Ovary (tissue), 9 donors: ENCODE results near the gene ZNF415. TPM values are rescaled to one million over a fixed set of nuclear protein-coding genes. Genes with fewer than 3 reads are reported as not detected.

ENCODE experiments used
- DNase-seq, 5 donors: peaks; one replicate each; pipeline ENCODE4 v3.0.0-alpha.2; 2019 to 2020
- H3K27ac ChIP-seq, 2 donors: fragments of 200-600 bp; one replicate each; pipeline versions ENCODE4 v1.5.1 to v1.8.0; 2019 to 2022
- H3K27me3 ChIP-seq: fragments of 200-600 bp; one replicate; pipeline ENCODE4 v1.8.0; 2022
- H3K36me3 ChIP-seq: fragments of 200-600 bp; sonication (generic); one replicate; pipeline ENCODE4 v1.5.1; 2019
- H3K4me1 ChIP-seq: one replicate; pipeline ENCODE4 v1.8.1; 2013; ENCODE audit warnings: mild to moderate bottlenecking, moderate library complexity; ENCODE audit not compliant: insufficient read depth
- H3K4me3 ChIP-seq: fragments of 200-600 bp; sonication (generic); one replicate; pipeline ENCODE4 v1.5.1; 2017
- H3K9me3 ChIP-seq, 2 donors: fragments of 200-600 bp in 1 of 2; sonication (generic) in 1 of 2; one replicate each; pipeline versions ENCODE4 v1.5.1 to v1.8.1; 2013 to 2019; ENCODE audit warnings: mild to moderate bottlenecking in 1 of 2, moderate library complexity in 1 of 2
- CTCF ChIP-seq, 3 donors: fragments of 450-650 bp in 2 of 3; fragments of 200-600 bp in 1 of 3; IDR thresholded peaks; one replicate each; pipeline versions ENCODE4 v1.5.1 to v1.8.0; 2016 to 2022; ENCODE audit warnings: antibody characterized with exemption in 3 of 3, mild to moderate bottlenecking in 1 of 3
- EP300 ChIP-seq: sonication (generic); formaldehyde crosslinking; IDR thresholded peaks from one replicate; pipeline ENCODE4 v1.6.1; 2017; ENCODE audit warnings: antibody characterized with exemption
- POLR2A ChIP-seq: fragments of 450-650 bp; IDR thresholded peaks from one replicate; pipeline ENCODE4 v1.6.1; 2017; ENCODE audit warnings: antibody characterized with exemption, mild to moderate bottlenecking, moderate library complexity
- WGBS, 3 donors: extraction: QIAGEN DNeasy Blood & Tissue Kit in 1 of 3; methylation state at CpG; one replicate each; pipeline versions ENCODE4 v1.1.5 to v1.1.7; 2013 to 2017; 5-methylcytosine and 5-hydroxymethylcytosine counted together
- intact Hi-C, 4 donors: fragments of 100-400 bp; cut with DNase I; formaldehyde crosslinking; loops; one replicate each; pipeline versions ENCODE4 v1.11.0 to v1.15.1; 2022 to 2023
- polyA plus RNA-seq, 2 donors: library from polyadenylated mRNA; stranded (reverse); fragments of 200-250 nt in 1 of 2; fragments of 350-450 nt in 1 of 2; fragmentation: Illumina TruSeq in 1 of 2; extraction: RNeasy Lipid Tissue Mini Kit (QIAGEN cat#74804) in 1 of 2; gene quantifications; one replicate each; pipeline ENCODE4 v1.2.3, GENCODE V29; 2013 to 2014
- total RNA-seq, 7 donors: library from RNA; depleted of rRNA in 2 of 7; stranded (reverse); fragments of >200 nt in 2 of 7; fragmentation: NEBNext Ultra II Directional in 3 of 7; extraction: Animal tissue kit (Norgen Biotek cat#: 25700) in 3 of 7; gene quantifications; one replicate each; pipeline versions ENCODE4 v1.1.0 to v1.2.4, GENCODE V29; 2016 to 2023
- donor health status: DM: no; HTN: no; CAD: no; lungs with moderate emphysema.
- donor health status: DM: no; HTN: no; CAD: no.
- donor health status: Bipolar disorder and iron deficiency.
- donor health status: DM: yes; HTN: yes; CAD: no.
- donor health status: DM: no; HTN: no; CAD: no.
- donor health status: DM: yes; HTN: yes; CAD: no.

The ZNF415 gene
- total and polyA plus RNA-seq, 9 donors = 7.0 to 18.6 (median 12.4) TPM

- TF ChIP-seq POLR2A (no peak), EP300 (no peak), CTCF (IDR thresholded peaks at IDR 0.05) (no peak)
- no peak overlapping the region for H3K4me3 ChIP-seq
- DNase-seq = no peak
- H3K36me3 ChIP-seq = no peaks in the 10 kb centered on the region
- H3K27ac ChIP-seq = no peak overlapping the region
- H3K9me3 ChIP-seq = peaks cover 0 to 14% of the 10 kb centered on the region in 2 donors
- 98 to 100% (median 98%) methylated on average over 2 of the region's 2 CpGs for WGBS, 3 donors
- no peaks in the 10 kb centered on the region for H3K27me3 ChIP-seq
- no peaks in the 10 kb centered on the region for H3K4me1 ChIP-seq
- intact Hi-C loops = no loop called here
Measured at GRCh38 chr19:53112286-53112685, 20.4 kb downstream of the ZNF415 start.

DNA sequence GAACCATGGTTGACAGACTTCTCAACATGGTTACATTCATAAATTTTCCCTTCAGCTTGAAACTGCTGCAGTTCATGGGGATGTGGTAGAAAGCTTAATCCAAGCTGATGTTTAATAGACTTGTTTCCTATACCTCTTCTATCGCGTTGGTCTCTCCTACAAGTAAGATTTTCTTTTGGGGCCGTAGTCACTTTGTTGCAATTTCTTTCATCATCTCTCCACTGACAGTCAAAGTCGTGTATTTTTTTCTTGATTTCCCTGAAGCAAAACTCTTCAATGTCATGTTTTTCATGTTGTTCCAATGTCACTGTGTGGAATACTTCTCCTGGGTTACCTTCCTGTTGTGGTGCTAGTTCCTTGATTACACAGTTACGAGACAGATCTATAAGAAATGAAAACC, 23.2 kb downstream of the ZNF415 start:
- Histone ChIP-seq H3K27me3 (no peaks in the 10 kb centered on the region), H3K4me1 (no peaks in the 10 kb centered on the region), H3K36me3 (no peaks in the 10 kb centered on the region), H3K9me3 (peaks cover 0 to 14% of the 10 kb centered on the region in 2 donors), H3K4me3 (no peak overlapping the region), H3K27ac (no peak overlapping the region)
- intact Hi-C loops = no loop called here
- DNase-seq = no peak
- 97 to 98% (median 98%) methylated on average over 5 of the region's 5 CpGs for WGBS, 3 donors
- no peak for TF ChIP-seq EP300
- no peak for TF ChIP-seq POLR2A
- no peak for TF ChIP-seq CTCF (IDR thresholded peaks at IDR 0.05)

DNA sequence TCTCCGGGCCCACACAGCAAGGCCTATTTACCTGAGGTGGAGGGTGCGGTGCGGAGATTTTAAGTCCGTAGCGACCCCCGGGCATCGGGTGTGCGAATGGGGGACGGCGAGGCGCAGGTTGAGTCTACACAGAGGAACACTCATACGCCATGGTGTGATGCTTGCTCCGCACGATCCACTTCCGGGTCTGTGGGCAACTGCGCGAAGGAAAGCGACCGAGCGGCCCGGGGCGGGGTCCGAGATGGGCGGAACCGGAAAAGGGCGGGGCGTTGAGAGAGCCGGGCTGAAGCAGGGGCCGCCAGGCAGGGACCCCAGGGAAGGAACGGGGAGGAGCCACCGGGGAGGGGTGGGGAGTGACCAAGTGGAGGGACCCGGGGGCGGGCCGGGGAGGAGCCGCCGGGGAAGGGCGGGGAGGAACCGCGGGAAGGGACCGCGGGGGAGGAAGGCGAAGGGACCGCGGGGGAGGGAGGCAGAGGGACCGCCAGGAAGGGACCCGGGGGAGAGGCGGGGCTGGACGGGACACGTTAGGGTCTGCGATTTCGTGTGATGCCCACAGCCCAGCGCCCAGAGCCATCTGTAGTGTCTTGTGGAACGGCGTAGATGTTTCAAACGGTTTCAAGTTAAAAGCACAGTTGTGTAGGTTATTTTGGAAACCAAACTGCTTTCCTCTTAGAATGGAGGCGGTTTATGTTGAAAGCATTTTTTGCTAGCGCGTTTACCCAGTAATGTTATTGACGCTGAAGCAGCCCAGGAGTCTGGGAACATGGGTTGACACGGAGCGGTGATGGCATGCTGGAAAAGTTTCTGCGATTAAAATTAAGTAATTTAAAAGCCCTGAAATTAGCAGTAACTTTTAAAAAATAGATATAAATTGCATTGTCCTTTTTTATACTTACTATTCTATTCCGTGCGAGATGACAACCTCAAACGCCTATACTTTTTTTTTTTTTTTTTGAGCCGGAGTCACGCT, 29.2 kb downstream of the ZNF415 start, which contains the start of gene ZNF160:
Gene ZNF160, minus strand, starts transcription at position 189 of the 970 bp plus-strand sequence. CDS start 17,146 bp downstream, outside the sequence.
- peak; percentile 98 to 99 (median 98) for DNase-seq
- Histone ChIP-seq H3K4me1 (peaks cover 7% of the 10 kb centered on the region), H3K27ac (peak within 1 kb of the TSS; percentile 60 to 72), H3K9me3 (peaks cover 0 to 2% of the 10 kb centered on the region in 2 donors), H3K4me3 (peak within 1 kb of the TSS; percentile 69), H3K27me3 (no peaks in the 10 kb centered on the region), H3K36me3 (no peaks in the 10 kb centered on the region)
- 1 to 2% (median 1%) methylated on average over 58 to 67 of the region's 67 CpGs for WGBS, 3 donors
- peak; percentile 73 for TF ChIP-seq POLR2A
- TF ChIP-seq EP300 = no peak
- no peak for TF ChIP-seq CTCF (IDR thresholded peaks at IDR 0.05)
- intact Hi-C loops = no loop called here

GRCh38 chr19:53102756-53103233, 29.9 kb downstream of the ZNF415 start:
- Histone ChIP-seq H3K27ac (peak overlapping the region; percentile 60 to 72), H3K4me3 (peak overlapping the region; percentile 69), H3K36me3 (no peaks in the 10 kb centered on the region), H3K4me1 (peaks cover 8% of the 10 kb centered on the region), H3K9me3 (no peaks in the 10 kb centered on the region), H3K27me3 (no peaks in the 10 kb centered on the region)
- TF ChIP-seq POLR2A = no peak
- TF ChIP-seq CTCF (IDR thresholded peaks at IDR 0.05) = no peak
- TF ChIP-seq EP300 = no peak
- intact Hi-C loops = no loop called here
- peak in 4 of 5 donors; percentile 22 to 57 (median 29) for DNase-seq
- 0 to 1% (median 0%) methylated on average over 32 to 33 of the region's 33 CpGs for WGBS, 3 donors
